ENCODE measurements around the gene GATB.

GRCh38 chr4:151658959-151659600 lies 101.7 kb downstream of the GATB start:
- TF ChIP-seq EZH2 (IDR thresholded peaks at IDR 0.05; ENCODE audit: low read depth, unreplicated experiment) (no peak), POLR2AphosphoS5 (IDR thresholded peaks at IDR 0.05; ENCODE audit: low read depth) (no peak), ETS1 (IDR thresholded peaks at IDR 0.05) (no peak), EZH2phosphoT487 (IDR thresholded peaks at IDR 0.05; ENCODE audit: unreplicated experiment) (no peak), STAT1 (IDR thresholded peaks at IDR 0.05; ENCODE audit: unreplicated experiment) (no peak), CREB1 (CRISPR knock-in tag; IDR thresholded peaks at IDR 0.05; ENCODE audit: low read depth) (no peak), JUNB (IDR thresholded peaks at IDR 0.05; ENCODE audit: unreplicated experiment) (no peak), ZNF331 (CRISPR knock-in tag; IDR thresholded peaks at IDR 0.05; ENCODE audit: low read depth) (no peak)
- TF ChIP-seq, protein P1, sequence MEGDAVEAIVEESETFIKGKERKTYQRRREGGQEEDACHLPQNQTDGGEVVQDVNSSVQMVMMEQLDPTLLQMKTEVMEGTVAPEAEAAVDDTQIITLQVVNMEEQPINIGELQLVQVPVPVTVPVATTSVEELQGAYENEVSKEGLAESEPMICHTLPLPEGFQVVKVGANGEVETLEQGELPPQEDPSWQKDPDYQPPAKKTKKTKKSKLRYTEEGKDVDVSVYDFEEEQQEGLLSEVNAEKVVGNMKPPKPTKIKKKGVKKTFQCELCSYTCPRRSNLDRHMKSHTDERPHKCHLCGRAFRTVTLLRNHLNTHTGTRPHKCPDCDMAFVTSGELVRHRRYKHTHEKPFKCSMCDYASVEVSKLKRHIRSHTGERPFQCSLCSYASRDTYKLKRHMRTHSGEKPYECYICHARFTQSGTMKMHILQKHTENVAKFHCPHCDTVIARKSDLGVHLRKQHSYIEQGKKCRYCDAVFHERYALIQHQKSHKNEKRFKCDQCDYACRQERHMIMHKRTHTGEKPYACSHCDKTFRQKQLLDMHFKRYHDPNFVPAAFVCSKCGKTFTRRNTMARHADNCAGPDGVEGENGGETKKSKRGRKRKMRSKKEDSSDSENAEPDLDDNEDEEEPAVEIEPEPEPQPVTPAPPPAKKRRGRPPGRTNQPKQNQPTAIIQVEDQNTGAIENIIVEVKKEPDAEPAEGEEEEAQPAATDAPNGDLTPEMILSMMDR (conservative IDR thresholded peaks at IDR 0.05; ENCODE audit: low read depth in 2 of 2), result no peak
- TF ChIP-seq, protein P2, sequence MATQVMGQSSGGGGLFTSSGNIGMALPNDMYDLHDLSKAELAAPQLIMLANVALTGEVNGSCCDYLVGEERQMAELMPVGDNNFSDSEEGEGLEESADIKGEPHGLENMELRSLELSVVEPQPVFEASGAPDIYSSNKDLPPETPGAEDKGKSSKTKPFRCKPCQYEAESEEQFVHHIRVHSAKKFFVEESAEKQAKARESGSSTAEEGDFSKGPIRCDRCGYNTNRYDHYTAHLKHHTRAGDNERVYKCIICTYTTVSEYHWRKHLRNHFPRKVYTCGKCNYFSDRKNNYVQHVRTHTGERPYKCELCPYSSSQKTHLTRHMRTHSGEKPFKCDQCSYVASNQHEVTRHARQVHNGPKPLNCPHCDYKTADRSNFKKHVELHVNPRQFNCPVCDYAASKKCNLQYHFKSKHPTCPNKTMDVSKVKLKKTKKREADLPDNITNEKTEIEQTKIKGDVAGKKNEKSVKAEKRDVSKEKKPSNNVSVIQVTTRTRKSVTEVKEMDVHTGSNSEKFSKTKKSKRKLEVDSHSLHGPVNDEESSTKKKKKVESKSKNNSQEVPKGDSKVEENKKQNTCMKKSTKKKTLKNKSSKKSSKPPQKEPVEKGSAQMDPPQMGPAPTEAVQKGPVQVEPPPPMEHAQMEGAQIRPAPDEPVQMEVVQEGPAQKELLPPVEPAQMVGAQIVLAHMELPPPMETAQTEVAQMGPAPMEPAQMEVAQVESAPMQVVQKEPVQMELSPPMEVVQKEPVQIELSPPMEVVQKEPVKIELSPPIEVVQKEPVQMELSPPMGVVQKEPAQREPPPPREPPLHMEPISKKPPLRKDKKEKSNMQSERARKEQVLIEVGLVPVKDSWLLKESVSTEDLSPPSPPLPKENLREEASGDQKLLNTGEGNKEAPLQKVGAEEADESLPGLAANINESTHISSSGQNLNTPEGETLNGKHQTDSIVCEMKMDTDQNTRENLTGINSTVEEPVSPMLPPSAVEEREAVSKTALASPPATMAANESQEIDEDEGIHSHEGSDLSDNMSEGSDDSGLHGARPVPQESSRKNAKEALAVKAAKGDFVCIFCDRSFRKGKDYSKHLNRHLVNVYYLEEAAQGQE (IDR thresholded peaks at IDR 0.05; ENCODE audit: unreplicated experiment), result no peak
